Measurements from ENCODE around the gene SMAD6.

DNA sequence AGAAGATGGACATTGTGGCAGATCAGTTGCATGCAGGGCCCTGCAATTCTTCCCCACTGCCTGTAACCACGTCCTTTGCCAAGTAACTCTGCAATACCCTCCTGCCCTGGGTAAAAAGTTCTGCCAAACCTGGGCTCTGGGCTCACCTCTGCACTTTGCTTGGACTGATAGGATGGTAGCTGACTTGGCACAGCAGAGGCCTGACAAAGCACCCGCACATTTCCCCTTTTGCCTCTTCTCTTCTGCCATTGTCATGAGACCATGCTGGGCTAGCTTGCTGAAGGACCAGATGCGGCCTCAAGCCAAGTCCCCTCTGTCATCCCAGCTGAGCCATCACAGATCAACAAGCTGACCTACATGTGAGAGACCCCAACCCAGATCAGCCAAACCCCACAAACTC, 122.4 kb downstream of the SMAD6 start:
- TF ChIP-seq CTCF (IDR thresholded peaks at IDR 0.05) (no peak), EZH2 (IDR thresholded peaks at IDR 0.05; ENCODE audit: borderline replicate concordance, insufficient read depth, low read depth, low read length, poor library complexity, severe bottlenecking) (no peak)
